ENCODE data around the gene CBX1.
A peak's percentile ranks its signal among the peaks of the same experiment; 100 is the strongest.
"Not testable (repeated sequence)": the region's sequence is repeated elsewhere in the genome, so short reads cannot be mapped to it uniquely, and the experiment has no call there.

The CBX1 gene

DNA sequence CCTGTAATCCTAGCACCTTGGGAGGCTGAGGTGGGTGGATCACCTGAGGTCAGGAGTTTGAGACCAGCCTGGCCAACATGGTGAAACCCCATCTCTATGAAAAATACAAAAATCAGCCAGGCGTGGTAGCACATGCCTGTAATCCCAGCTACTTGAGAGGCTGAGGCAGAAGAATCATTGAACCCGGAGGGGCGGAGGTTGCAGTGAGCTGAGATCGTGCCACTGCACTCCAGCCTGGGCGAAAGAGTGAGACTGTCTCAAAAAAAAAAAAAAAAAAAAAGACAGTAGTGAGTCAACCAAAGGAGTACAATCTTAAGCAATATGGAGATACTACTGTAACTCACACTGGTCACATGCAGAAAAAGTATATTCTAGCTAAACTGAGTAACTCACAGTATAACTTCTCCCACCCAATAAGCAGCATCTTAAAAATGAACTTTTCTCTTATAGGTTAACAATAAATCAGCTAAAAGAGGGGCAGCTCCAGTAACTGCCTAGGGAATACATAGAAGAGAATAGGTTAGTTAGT lies 27.6 kb downstream of the CBX1 start:
- not testable (repeated sequence) for DNase-seq (ENCODE audit: low read depth, low spot score)

DNA sequence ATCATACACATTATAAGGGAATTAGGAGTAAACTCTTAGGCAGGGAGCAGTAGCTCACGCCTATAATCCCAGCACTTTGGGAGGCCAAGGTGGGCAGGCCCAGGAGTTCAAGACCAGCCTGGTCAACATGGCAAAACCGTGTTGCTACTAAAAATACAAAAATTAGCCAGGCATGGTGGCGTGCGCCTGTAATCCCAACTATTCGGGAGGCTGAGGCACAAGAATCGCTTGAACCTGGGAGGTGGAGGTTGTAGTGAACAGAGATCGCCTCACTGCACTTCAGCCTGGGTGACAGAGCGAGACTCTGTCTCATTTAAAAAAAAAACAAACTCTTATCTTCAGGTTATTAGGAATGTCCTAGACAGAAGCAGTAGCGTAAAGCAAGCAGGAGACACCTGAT lies 28.5 kb downstream of the CBX1 start:
- not testable (repeated sequence) for DNase-seq (ENCODE audit: low read depth, low spot score)

DNA sequence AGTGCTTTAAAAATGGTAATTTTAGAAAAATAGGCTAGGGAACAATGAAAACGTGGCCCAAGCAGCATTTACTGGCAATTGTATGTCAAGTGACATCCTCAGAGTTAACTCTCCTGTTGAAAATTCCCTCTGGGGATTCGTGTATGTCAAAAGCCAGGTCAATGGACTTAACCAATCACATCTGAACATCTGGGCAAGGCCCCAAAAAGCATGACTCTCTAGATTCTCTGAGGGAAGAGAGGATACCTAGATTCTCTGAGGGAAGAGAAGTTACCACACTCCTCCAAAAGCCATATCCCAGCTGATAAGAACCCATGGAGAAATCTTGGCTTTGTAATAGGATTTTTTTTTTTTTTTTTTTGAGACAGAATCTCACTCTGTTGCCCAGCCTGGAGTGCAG lies 29.6 kb downstream of the CBX1 start:
- no peak for DNase-seq (ENCODE audit: low read depth, low spot score)

DNA sequence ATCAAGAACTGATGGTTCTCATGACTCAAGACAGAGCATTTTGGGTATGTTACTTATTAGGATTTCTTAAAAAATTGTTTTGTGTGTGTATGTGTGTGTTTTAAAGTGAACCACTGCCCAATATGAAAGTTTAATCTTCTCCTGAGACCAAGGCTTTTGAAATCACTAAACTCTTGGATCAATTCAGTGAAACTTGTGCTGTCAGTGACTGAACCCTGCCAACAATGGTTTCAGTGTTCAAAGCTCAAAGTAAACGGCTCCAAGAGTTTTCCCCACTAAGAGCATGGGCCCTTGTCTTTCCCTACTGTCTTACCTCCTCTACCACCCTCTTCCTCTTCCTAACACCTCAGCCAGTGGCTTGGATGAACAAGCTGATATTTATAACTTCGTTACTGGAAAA lies 31.1 kb downstream of the CBX1 start:
- no peak for DNase-seq (ENCODE audit: low read depth, low spot score)

DNA sequence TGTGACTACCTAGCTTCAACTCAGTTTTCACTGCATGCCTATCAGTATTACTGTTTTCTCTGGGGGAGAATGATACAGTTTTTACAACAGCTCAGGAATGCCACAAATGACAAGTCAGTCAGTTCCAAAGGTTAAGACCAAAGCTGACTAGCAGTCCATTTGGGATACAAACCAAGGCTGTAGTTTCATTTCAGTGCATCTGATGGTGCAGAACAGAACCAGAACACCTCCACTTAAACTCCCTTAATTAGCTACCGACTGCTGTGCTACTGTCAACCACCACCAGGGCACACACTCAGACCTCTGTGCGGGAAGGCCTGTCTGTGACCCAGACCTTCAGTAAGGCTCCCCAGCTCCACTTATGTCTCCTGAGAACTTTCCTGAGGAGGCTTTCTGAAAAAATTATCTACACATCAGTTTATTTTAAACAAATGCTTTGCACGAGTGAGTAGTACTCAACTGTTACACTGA lies 32.8 kb downstream of the CBX1 start:
- DNase-seq (ENCODE audit: low read depth, low spot score), result no peak

DNA sequence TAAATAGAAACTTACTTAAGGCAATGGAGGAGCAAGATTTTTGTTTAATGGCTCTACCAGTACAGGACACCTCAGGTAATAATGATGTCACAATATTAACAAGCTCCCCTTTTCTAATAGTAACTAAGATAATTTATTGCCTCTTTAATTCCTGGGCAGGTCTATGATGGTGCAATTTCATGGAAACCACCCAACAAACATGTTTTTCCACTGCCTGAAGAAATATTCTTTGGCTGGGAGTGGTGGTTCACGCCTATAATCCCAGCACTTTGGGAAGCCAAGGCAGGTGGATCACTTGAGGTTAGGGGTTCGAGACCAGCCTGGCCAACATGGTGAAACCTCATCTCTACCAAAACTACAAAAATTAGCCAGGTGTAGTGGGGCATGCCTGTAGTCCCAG lies 33.5 kb downstream of the CBX1 start:
- DNase-seq (ENCODE audit: low read depth, low spot score), result not testable (repeated sequence)

DNA sequence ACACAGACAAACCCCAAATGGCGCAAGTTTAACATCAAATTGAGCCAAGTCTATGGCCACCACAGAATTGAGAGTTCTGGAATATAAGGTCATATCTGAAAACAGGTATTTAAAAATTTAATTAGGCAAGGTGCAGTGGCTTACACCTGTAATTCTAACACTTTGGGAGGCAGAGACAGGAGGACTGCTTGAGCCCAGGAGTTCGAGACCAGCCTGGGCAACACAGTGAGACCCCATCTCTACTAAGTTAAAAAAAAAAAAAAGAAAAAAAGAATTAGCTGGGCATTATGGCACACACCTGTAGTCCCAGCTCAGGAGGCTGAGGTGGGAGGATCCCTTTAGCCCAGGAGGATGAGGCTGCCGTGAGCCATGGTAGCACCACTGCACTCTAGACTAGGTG lies 34.0 kb downstream of the CBX1 start:
- DNase-seq (ENCODE audit: low read depth, low spot score), result no peak

DNA sequence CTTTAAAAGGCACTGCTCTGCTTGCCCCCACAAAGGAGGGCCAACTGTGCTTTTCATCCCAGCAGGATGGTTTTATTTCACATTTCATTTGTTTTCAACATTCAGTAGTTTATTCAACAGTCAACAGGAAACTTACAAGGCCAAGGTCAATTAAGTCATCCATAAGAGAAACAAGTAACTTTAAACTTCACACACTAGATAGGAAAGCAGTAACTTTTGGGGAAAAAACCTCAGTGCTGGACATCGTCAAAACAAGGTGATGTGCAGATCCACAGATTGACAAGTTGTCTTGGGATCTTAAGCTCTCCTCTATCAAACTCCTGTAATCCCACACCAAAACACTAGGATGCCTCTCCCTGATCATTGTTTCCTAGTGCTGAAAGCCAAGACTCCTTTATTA lies 34.6 kb downstream of the CBX1 start:
- DNase-seq (ENCODE audit: low read depth, low spot score), result no peak

DNA sequence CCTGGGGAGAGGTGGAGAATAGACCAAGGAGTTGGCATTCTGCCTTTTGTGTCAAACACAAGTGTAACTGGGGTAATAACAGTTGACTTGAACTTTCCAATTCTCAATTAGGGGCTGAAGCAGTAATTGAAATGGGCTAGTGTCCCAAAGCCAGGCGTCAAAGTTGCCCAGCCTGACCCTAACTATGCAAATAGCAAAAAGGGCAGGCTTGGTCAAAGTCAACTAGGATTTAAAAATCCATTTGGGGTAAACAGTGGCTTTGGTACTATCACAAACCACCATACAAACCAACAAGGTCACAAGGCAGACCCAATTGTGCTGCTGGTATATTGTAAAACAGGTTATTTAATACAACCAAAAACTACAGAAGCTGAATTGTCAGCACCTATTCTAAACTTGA lies 35.1 kb downstream of the CBX1 start:
- no peak for DNase-seq (ENCODE audit: low read depth, low spot score)

DNA sequence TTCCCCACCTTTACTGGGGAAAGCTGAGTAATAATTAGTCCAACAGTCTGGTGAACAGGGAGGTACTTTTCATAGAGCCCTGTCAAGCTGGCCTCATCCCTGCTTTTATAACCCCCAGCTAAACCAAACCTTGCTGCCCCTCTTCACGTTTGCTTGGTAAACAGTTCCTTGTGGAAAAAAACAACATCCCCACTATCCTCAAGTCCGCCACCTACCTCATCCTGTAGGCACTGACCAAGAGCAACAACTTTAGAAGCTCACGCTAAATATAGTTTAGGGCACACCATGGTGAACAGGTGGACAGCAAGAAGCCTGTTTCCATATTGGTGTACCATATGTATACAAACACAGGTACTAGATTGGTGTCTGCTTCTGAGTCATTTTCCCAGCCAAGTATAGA lies 36.6 kb downstream of the CBX1 start:
- DNase-seq (ENCODE audit: low read depth, low spot score), result no peak

DNA sequence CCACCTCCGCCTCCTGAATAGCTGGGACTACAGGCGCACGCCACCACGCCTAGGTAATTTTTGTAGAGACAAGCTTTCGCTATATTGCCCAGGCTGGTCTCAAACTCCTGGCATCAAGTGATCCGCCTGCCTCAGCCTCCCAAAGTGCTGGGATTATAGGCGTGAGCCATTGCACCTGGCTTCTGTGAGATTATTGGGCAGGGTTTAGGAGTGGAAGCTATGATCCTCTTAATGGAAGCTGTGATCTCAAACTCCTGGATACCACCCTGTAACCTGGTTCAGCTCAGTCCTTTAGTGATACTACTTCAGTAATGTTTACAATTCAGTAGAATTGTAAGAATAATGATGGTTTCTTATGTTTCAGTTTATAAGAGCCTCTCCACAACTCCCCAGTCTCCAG lies 39.0 kb downstream of the CBX1 start:
- DNase-seq (ENCODE audit: low read depth, low spot score), result no peak

DNA sequence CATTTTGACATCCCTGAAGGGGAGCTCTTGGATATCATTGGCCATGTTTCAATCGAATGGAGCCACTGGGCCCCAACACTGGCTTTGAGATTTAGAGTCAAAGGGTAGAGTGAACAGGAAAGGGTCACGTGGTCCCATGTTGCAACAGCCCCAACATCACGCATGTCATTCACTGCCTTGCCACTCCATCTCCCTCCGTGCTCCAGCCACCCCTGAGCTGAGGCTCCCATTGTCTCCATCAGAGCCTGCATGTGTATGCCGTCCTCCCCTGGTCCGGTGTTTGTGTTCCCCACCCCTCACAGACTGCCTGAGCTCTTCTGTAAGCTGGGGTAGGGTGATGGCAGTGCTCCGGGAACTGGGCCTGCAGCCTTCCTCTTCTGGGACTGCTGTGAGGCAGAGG lies 41.0 kb downstream of the CBX1 start:
- no peak for DNase-seq (ENCODE audit: low read depth, low spot score)

DNA sequence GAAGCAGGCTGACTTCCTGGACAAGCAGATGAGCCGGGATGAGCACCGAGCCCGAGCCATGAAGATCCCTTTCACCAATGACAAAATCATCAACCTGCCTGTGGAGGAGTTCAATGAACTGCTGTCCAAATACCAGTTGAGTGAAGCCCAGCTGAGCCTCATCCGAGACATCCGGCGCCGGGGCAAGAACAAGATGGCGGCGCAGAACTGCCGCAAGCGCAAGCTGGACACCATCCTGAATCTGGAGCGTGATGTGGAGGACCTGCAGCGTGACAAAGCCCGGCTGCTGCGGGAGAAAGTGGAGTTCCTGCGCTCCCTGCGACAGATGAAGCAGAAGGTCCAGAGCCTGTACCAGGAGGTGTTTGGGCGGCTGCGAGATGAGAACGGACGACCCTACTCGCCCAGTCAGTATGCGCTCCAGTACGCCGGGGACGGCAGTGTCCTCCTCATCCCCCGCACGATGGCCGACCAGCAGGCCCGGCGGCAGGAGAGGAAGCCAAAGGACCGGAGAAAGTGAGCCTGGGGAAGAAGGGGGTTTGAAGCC lies 42.1 kb downstream of the CBX1 start:
- DNase-seq (ENCODE audit: low read depth, low spot score), result no peak

DNA sequence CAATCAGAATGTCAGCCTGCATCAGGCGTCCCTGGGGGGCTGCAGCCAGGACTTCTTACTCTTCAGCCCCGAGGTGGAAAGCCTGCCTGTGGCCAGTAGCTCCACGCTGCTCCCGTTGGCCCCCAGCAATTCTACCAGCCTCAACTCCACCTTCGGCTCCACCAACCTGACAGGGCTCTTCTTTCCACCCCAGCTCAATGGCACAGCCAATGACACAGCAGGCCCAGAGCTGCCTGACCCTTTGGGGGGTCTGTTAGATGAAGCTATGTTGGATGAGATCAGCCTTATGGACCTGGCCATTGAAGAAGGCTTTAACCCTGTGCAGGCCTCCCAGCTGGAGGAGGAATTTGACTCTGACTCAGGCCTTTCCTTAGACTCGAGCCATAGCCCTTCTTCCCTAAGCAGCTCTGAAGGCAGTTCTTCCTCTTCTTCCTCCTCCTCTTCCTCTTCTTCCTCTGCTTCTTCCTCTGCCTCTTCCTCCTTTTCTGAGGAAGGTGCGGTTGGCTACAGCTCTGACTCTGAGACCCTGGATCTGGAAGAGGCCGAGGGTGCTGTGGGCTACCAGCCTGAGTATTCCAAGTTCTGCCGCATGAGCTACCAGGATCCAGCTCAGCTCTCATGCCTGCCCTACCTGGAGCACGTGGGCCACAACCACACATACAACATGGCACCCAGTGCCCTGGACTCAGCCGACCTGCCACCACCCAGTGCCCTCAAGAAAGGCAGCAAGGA lies 42.7 kb downstream of the CBX1 start:
- no peak for DNase-seq (ENCODE audit: low read depth, low spot score)

DNA sequence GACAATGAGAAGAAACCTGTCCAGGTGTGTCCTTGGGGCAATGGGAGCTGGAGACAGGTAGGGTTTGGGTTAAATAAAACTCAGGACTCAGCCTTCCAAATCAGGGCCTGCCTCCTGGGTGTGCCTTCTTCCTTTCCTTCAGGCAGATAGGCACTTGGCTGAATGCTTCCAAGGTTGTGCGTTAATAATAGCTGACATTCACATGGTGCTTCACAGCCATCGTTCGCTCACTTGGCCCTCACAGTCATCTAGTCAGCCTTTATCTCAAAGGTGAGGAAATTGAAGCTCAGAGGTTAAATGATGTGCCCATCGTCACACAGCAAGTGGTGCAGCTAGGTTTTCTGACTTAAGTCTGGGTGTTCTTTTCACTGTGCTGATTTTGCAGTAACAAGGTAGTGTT lies 43.7 kb downstream of the CBX1 start:
- DNase-seq (ENCODE audit: low read depth, low spot score), result no peak

DNA sequence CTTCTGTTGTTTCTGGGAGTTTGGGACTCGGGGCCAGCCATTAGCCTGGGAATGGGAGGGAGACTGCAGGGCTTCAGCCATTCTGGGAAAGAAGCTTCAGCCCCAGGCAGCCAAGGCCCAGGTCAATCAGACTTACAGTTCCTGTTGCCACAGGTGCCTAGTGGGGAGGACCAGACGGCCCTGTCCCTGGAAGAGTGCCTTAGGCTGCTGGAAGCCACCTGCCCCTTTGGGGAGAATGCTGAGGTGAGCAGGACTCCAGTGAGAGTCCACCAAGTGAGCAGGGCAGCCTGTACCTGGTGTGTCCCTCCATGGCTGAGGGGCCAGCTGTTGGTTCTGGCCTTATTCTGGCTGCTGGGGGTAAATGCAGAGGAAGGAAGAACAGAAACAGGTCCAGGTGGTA lies 44.4 kb downstream of the CBX1 start:
- DNase-seq (ENCODE audit: low read depth, low spot score), result no peak

DNA sequence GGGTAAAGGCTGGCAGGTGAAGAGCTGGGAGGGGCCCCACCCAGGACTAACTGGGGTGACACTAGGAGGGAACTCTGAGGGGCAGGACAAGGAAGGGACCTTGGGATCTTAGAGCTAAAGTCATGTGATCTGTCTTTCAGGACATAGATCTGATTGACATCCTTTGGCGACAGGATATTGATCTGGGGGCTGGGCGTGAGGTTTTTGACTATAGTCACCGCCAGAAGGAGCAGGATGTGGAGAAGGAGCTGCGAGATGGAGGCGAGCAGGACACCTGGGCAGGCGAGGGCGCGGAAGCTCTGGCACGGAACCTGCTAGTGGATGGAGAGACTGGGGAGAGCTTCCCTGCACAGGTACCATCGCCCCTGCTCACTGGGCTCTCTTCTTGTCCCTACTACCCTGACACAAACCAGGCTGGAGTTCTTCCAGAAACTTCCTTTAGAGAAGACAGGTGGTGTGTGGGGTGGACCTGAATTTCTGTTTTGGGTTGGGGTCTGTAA lies 45.0 kb downstream of the CBX1 start:
- DNase-seq (ENCODE audit: low read depth, low spot score), result no peak

DNA sequence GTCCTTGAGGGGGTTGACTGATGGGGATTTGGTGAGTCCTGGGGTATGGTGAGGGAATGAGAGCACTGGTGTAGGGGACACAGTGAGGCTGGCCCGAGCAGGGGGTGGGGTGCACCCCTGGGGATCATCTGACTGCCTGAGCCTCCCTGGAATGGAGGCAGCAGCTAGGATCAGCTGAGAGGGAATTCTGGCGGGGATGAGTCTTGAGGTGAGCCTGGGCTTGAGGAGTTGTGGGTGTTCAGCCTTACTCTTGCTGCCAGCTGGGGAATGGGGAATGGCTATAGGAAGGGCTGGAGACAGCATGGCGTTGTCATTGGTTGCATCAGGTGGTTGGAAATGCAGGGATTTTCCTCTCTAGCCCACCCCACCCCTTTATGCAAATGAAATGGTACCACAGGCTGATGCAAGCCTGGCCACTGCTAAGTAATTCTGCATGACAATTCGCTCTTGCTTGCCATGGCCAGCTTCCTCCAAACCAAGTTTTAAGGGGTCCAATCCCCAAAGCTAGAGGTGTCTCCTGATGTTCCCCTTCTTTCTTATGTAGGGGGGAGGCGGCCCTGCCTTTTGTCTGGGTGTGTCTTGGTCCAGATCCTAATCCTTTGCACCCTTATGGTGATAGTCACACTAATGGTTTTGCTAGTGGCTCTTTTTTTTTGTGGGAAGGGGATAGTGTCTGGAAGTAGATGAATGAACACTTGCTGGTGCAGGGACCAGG lies 45.6 kb downstream of the CBX1 start:
- DNase-seq (ENCODE audit: low read depth, low spot score), result peak; percentile 92

DNA sequence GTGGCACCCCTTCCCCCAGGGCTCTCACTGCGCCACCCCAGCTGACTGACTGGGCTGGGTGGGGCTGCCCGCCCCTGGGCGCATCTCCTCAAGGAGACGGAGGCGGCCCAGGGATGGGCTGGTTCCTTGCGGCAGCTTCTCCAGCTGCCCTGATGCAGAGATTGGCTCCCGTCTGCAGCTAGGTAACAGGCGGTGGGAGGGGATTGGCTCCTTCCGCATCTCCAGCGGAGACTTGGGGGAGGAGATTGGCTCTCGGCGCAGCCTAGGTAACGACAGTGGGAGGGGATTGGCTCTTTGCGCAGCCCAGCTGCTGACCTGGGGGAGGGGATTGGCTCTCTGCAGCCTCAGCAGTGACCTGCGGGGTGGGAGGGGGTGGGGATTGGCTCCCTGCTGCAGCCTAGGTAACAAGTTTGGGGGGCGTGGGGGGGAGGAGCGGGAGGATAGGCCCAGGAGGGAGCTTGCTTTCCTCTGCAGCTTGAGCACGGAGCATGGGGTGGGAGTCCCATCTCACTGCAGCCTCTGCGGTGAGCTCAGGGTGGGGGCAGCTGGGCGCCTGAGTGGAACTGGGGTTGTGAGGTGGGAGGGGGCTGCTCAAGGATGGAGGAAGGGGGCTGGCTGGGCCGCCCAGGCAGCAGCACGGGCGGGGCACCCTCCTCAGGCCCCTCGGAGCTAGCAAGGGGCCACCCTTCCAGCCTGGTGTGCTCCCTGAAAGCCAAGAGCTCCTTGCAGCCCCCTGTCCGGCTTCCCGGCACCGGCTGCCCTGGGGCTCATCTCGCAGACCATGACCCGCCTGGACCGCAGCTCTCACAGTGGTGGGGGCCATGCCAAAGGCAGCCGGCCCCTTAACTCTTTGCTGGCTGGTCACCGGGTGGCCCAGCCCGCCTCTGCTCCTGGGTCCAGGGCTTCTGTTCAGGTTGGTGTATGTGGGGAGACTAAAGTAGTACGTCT lies 46.8 kb downstream of the CBX1 start:
- peak; percentile 98 for DNase-seq (ENCODE audit: low read depth, low spot score)

DNA sequence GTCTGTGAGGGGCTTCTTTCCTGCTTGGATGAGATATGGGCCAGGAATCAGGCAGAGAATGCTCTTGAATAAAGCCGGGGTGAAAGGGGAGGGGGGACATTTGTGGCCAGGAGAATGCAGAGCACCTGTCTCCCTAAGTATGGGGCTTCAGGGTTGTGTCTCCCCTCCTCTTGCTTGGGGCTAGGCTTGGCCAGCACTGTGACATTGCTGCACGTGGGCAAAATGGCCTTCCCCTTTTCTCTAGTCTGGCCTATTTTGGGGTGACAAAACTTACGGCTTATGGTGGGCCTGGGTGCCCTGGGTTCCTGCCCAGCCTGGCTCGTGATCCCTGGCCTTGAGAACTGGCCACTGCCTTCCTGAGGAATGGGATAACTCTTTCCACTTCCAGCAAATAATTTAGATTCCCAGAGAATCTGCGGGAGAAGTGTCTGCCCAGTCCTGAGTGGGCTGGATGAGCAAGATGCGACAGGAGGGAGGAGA lies 47.5 kb downstream of the CBX1 start:
- DNase-seq (ENCODE audit: low read depth, low spot score), result no peak
